DOHH2 (cell line): ENCODE results near the gene KCNIP3.

Experiments used
- H3F3A ChIP-seq: fragments of 200-600 bp; sonication (generic), shearing (Covaris generic); 2 replicates; pipeline ENCODE4 v1.6.0; 2016; ENCODE audit warnings: antibody characterized with exemption, mild to moderate bottlenecking; ENCODE audit not compliant: control insufficient read depth, insufficient read depth
- H3K27ac ChIP-seq: fragments of 200-600 bp; sonication (generic); 2 replicates; pipeline ENCODE4 v1.5.1; 2014; ENCODE audit warnings: low read depth, mild to moderate bottlenecking, low read length, moderate library complexity
- H3K27me3 ChIP-seq: fragments of 200-600 bp; sonication (generic); 2 replicates; pipeline ENCODE4 v1.6.1; 2014; ENCODE audit warnings: mild to moderate bottlenecking, low read length, mixed read lengths; ENCODE audit not compliant: control insufficient read depth
- H3K36me3 ChIP-seq: fragments of 200-600 bp; sonication (generic); 2 replicates; pipeline ENCODE4 v1.6.1; 2014; ENCODE audit warnings: mild to moderate bottlenecking, low read length, moderate library complexity, mixed read lengths; ENCODE audit not compliant: control insufficient read depth
- H3K4me1 ChIP-seq: fragments of 200-600 bp; sonication (generic); 2 replicates; pipeline ENCODE4 v1.6.1; 2014; ENCODE audit warnings: mild to moderate bottlenecking, low read length, mixed read lengths; ENCODE audit not compliant: control insufficient read depth
- H3K4me2 ChIP-seq: fragments of 200-600 bp; sonication (generic); 2 replicates; pipeline ENCODE4 v1.6.0; 2014; ENCODE audit warnings: mild to moderate bottlenecking, low read length, moderate library complexity
- H3K4me3 ChIP-seq: fragments of 200-600 bp; sonication (generic); 2 replicates; pipeline ENCODE4 v1.5.1; 2014; ENCODE audit warnings: mild to moderate bottlenecking, low read length, mixed read lengths
- H3K79me2 ChIP-seq: fragments of 200-600 bp; sonication (generic); 2 replicates; pipeline ENCODE4 v1.6.1; 2014; ENCODE audit warnings: mild to moderate bottlenecking, low read length, mixed read lengths; ENCODE audit not compliant: control insufficient read depth
- H3K9me2 ChIP-seq: fragments of 200-600 bp; sonication (generic); replicated peaks from 2 replicates; pipeline ENCODE4 v1.6.1; 2014; ENCODE audit warnings: mild to moderate bottlenecking, low read length, mixed read lengths; ENCODE audit not compliant: control insufficient read depth
- H3K9me3 ChIP-seq: fragments of 200-600 bp; sonication (generic); 2 replicates; pipeline ENCODE4 v1.6.1; 2014; ENCODE audit warnings: antibody characterized with exemption, low read length, mixed read lengths; ENCODE audit not compliant: control insufficient read depth, insufficient read depth
- H4K20me1 ChIP-seq: fragments of 200-600 bp; sonication (generic); 2 replicates; pipeline ENCODE4 v1.6.0; 2014; ENCODE audit warnings: low read depth, mild to moderate bottlenecking, antibody characterized with exemption, low read length, moderate library complexity; ENCODE audit not compliant: control insufficient read depth, insufficient read depth
- CTCF ChIP-seq: fragments of 200-600 bp; sonication (generic); IDR thresholded peaks from one replicate; pipeline ENCODE4 v1.5.1; 2014; ENCODE audit warnings: antibody characterized with exemption, mild to moderate bottlenecking, low read depth, low read length; ENCODE audit not compliant: poor library complexity, severe bottlenecking
- EZH2phosphoT487 ChIP-seq: fragments of 200-600 bp; sonication (generic); IDR thresholded peaks from 2 replicates; pipeline ENCODE4 v1.6.1; 2017; ENCODE audit warnings: borderline replicate concordance, mild to moderate bottlenecking, antibody characterized with exemption, low read length, moderate library complexity, mixed read lengths

KCNIP3 gene

GRCh38 chr2:95281071-95281470, 16.1 kb upstream of the KCNIP3 start:
- Histone ChIP-seq H3K27ac (no peak overlapping the region), H3K9me3 (no peaks in the 10 kb centered on the region), H3K36me3 (no peaks in the 10 kb centered on the region), H3K4me1 (no peaks in the 10 kb centered on the region), H3F3A (no peaks in the 10 kb centered on the region), H3K4me2 (no peak overlapping the region), H3K79me2 (no peaks in the 10 kb centered on the region), H3K4me3 (no peak overlapping the region), H3K9me2 (no peaks in the 10 kb centered on the region), H4K20me1 (no peaks in the 10 kb centered on the region), H3K27me3 (no peaks in the 10 kb centered on the region)
- TF ChIP-seq EZH2phosphoT487: no peak
- no peak for TF ChIP-seq CTCF

DNA sequence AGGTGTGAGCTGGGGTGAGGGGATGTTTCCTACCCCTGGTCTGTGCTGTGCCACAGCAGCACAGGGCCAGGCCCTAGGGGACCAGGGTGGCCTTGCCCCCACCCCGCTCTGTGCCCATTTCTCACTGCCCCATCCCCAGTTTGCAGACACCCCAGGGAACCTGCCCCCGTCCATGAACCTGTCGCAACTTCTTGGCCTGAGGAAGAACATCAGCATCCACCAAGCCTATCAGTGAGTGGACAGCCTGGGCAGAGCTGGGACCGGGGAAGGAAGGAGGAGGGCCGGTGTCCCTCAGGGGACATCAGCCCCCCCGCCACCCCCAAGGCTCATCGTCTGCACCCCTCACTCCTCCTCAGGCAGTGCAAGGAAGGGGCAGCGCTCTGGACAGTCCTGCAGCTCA, 15.4 kb upstream of the KCNIP3 start:
- no peak for TF ChIP-seq EZH2phosphoT487
- TF ChIP-seq CTCF: no peak
- H3K27me3 ChIP-seq: no peaks in the 10 kb centered on the region
- no peaks in the 10 kb centered on the region for H3K36me3 ChIP-seq
- no peak overlapping the region for H3K27ac ChIP-seq
- no peak overlapping the region for H3K4me2 ChIP-seq
- no peaks in the 10 kb centered on the region for H3K4me1 ChIP-seq
- H3K9me3 ChIP-seq: no peaks in the 10 kb centered on the region
- H3K4me3 ChIP-seq: no peak overlapping the region
- H4K20me1 ChIP-seq: no peaks in the 10 kb centered on the region
- H3K79me2 ChIP-seq: no peaks in the 10 kb centered on the region
- no peaks in the 10 kb centered on the region for H3K9me2 ChIP-seq
- H3F3A ChIP-seq: no peaks in the 10 kb centered on the region

DNA sequence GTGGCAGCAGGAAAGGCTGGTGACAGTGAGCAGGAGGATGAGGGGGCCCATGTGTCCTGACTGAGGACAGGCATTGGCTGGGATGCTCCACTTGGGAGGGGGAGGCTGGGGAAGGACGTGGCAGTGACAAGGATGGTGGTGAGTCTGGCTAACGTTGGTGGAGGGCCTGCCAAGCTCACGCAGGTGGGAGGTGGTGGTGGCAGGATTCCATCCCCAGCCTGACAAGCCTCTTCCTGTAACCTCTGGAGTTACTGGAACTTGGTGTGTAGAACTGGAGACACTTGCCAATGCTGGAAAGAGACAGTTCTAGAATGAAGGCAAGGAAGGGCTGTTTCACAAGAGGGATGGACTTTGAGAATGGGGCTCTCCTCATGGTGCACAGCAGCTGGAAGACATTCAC, 14.7 kb upstream of the KCNIP3 start:
- H3F3A ChIP-seq: no peaks in the 10 kb centered on the region
- H4K20me1 ChIP-seq: no peaks in the 10 kb centered on the region
- H3K9me3 ChIP-seq: no peaks in the 10 kb centered on the region
- H3K27ac ChIP-seq: no peak overlapping the region
- TF ChIP-seq EZH2phosphoT487: no peak
- no peak for TF ChIP-seq CTCF
- H3K36me3 ChIP-seq: no peaks in the 10 kb centered on the region
- H3K4me1 ChIP-seq: no peaks in the 10 kb centered on the region
- no peaks in the 10 kb centered on the region for H3K27me3 ChIP-seq
- H3K9me2 ChIP-seq: no peaks in the 10 kb centered on the region
- H3K4me2 ChIP-seq: no peak overlapping the region
- H3K79me2 ChIP-seq: no peaks in the 10 kb centered on the region
- H3K4me3 ChIP-seq: no peak overlapping the region

GRCh38 chr2:95283562-95283961, 13.6 kb upstream of the KCNIP3 start:
- H3K27me3 ChIP-seq: no peaks in the 10 kb centered on the region
- no peaks in the 10 kb centered on the region for H3F3A ChIP-seq
- no peak for TF ChIP-seq CTCF
- no peak for TF ChIP-seq EZH2phosphoT487
- H3K36me3 ChIP-seq: no peaks in the 10 kb centered on the region
- no peak overlapping the region for H3K4me2 ChIP-seq
- no peak overlapping the region for H3K4me3 ChIP-seq
- H3K9me2 ChIP-seq: no peaks in the 10 kb centered on the region
- no peaks in the 10 kb centered on the region for H3K79me2 ChIP-seq
- H4K20me1 ChIP-seq: no peaks in the 10 kb centered on the region
- H3K27ac ChIP-seq: no peak overlapping the region
- H3K9me3 ChIP-seq: no peaks in the 10 kb centered on the region
- no peaks in the 10 kb centered on the region for H3K4me1 ChIP-seq
